Skeletal muscle tissue (tissue), 4 donors: ENCODE results near the gene HNRNPAB. TPM values are rescaled to one million over a fixed set of nuclear protein-coding genes. Genes with fewer than 3 reads are reported as not detected.

Experiments used
- H3K27ac ChIP-seq: one replicate; pipeline ENCODE4 v1.7.0; 2013; ENCODE audit warnings: mild to moderate bottlenecking, low read depth, low read length, inconsistent platforms
- H3K27me3 ChIP-seq, 3 donors: one replicate each; pipeline ENCODE4 v1.7.0; 2013; ENCODE audit warnings: low read length in 3 of 3; ENCODE audit not compliant: control insufficient read depth in 3 of 3, insufficient read depth in 3 of 3
- H3K36me3 ChIP-seq, 3 donors: one replicate each; pipeline ENCODE4 v1.7.0; 2013; ENCODE audit warnings: low read length in 3 of 3; ENCODE audit not compliant: control insufficient read depth in 3 of 3, insufficient read depth in 3 of 3
- H3K4me1 ChIP-seq, 3 donors: one replicate each; pipeline ENCODE4 v1.7.0; 2013; ENCODE audit warnings: low read length in 3 of 3, mild to moderate bottlenecking in 3 of 3; ENCODE audit not compliant: control insufficient read depth in 3 of 3, insufficient read depth in 3 of 3
- H3K4me3 ChIP-seq, 3 donors: one replicate each; pipeline ENCODE4 v1.7.0; 2013; ENCODE audit warnings: low read length in 3 of 3
- H3K9ac ChIP-seq, 3 donors: one replicate each; pipeline ENCODE4 v1.7.0; 2013; ENCODE audit warnings: low read length in 3 of 3, mild to moderate bottlenecking in 3 of 3, moderate library complexity in 2 of 3, low read depth in 1 of 3
- H3K9me3 ChIP-seq, 3 donors: one replicate each; pipeline ENCODE4 v1.7.0; 2013; ENCODE audit warnings: low read length in 3 of 3; ENCODE audit not compliant: control insufficient read depth in 3 of 3
- total RNA-seq: library from RNA; depleted of rRNA; stranded (reverse); fragments of >200 nt; gene quantifications from one replicate; pipeline ENCODE4 v1.2.3, GENCODE V29; 2014
- donor health status: Osteomylitis.

The HNRNPAB gene
- total RNA-seq, 1 donor from 2014 or later, result 44.4 TPM

DNA sequence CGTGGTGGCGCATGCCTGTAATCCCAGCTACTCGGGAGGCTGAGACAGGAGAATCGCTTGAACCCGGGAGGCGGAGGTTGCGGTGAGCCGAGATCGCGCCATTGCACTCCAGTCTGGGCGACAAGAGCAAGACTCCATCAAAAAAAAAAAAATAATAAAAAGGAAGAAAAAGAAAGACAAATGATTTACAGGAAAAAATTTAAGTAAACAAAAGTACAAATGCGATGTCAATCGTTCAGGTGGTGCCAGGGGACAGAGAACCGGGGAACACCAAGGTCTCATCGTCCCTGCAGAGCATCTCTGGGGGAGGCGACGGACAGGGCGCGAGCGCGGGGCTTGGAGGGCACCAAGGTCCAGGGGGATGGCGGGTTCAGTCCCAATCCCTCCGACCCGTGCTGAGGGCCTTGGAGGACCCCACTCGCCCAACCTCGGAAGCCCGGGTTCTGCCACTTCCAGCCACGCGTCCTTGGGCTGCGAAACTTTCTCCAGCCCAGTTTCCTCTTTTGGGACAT lies 607 bp upstream of the HNRNPAB start:
- peaks cover 15 to 22% (median 17%) of the 10 kb centered on the region in 3 donors for H3K36me3 ChIP-seq
- no peaks in the 10 kb centered on the region for H3K9me3 ChIP-seq
- peaks cover 30 to 34% (median 32%) of the 10 kb centered on the region in 3 donors for H3K4me1 ChIP-seq
- no peak overlapping the region for H3K27ac ChIP-seq
- no peaks in the 10 kb centered on the region for H3K27me3 ChIP-seq
- peak overlapping the region; percentile 27 to 92 (median 81) for H3K9ac ChIP-seq
- peak overlapping the region; percentile 83 to 92 (median 91) for H3K4me3 ChIP-seq

DNA sequence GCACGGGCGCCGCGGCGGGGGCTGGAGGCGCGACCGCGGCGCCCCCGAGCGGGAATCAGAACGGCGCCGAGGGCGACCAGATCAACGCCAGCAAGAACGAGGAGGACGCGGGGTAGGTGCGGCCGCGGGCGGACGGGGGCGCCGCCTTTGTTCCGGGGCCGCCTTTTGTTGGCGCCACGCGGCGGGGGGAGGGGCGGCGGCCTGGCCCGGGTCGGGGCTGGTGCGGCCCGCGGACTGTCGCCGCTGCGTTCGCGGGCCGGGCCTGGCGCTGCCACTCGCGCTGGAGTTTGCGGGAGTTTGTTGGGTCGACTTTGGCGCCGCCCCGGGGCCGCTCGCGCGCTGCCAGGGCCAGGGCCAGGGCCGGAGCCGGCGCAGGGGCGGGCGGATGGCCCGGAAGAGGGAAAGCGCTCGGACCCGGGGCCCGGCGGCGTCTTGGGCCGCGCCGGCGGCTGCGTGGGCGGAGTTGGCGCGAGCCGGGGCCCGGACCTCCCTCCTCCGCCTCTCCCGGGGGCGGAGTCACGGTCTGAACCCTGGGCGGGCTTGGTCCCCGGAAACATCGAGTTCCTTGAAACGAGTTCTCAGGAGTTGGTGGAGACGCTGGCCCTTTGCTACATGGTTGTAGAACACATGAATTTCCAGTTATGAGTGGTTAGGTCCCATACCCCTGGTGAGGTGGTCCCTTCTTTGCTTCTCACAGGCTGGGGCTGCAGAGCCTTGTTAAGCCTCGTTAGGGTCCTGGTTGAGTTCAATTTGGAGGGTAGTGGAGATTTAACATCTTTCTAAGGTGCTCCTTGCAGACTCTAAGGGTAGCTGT lies 809 bp downstream of the HNRNPAB start:
- H3K36me3 ChIP-seq, result peaks cover 30 to 36% (median 31%) of the 10 kb centered on the region in 3 donors
- H3K27ac ChIP-seq, result peak overlapping the region; percentile 86
- H3K27me3 ChIP-seq, result no peaks in the 10 kb centered on the region
- H3K4me3 ChIP-seq, result peak overlapping the region; percentile 91 to 92 (median 92)
- no peaks in the 10 kb centered on the region for H3K9me3 ChIP-seq
- H3K4me1 ChIP-seq, result peaks cover 30 to 34% (median 32%) of the 10 kb centered on the region in 3 donors
- H3K9ac ChIP-seq, result peak overlapping the region; percentile 85 to 92 (median 88)

GRCh38 chr5:178205749-178206047 lies 1.4 kb downstream of the HNRNPAB start:
- Histone ChIP-seq H3K27ac (peak overlapping the region; percentile 86), H3K4me3 (peak overlapping the region; percentile 91 to 92 (median 92)), H3K27me3 (no peaks in the 10 kb centered on the region), H3K9ac (peak overlapping the region; percentile 85 to 92 (median 88)), H3K9me3 (no peaks in the 10 kb centered on the region), H3K36me3 (peaks cover 35 to 42% (median 36%) of the 10 kb centered on the region in 3 donors), H3K4me1 (peaks cover 30 to 34% (median 32%) of the 10 kb centered on the region in 3 donors)

GRCh38 chr5:178206166-178207101 lies 2.1 kb downstream of the HNRNPAB start:
- Histone ChIP-seq H3K4me1 (peaks cover 32 to 34% (median 32%) of the 10 kb centered on the region in 3 donors), H3K9ac (peak overlapping the region; percentile 10 to 85 (median 45)), H3K27ac (peak overlapping the region; percentile 86), H3K9me3 (no peaks in the 10 kb centered on the region), H3K36me3 (peaks cover 42 to 49% (median 42%) of the 10 kb centered on the region in 3 donors), H3K4me3 (peak overlapping the region; percentile 91 to 92 (median 92)), H3K27me3 (no peaks in the 10 kb centered on the region)

- Histone ChIP-seq H3K27me3 (no peaks in the 10 kb centered on the region), H3K4me3 (no peak overlapping the region), H3K9ac (peak overlapping the region in 1 of 3 donors; percentile 33), H3K27ac (peak overlapping the region; percentile 86), H3K36me3 (peaks cover 51 to 58% (median 51%) of the 10 kb centered on the region in 3 donors), H3K4me1 (peaks cover 33 to 40% (median 34%) of the 10 kb centered on the region in 3 donors), H3K9me3 (no peaks in the 10 kb centered on the region)
Measured at GRCh38 chr5:178207183-178207916, 3.0 kb downstream of the HNRNPAB start.

DNA sequence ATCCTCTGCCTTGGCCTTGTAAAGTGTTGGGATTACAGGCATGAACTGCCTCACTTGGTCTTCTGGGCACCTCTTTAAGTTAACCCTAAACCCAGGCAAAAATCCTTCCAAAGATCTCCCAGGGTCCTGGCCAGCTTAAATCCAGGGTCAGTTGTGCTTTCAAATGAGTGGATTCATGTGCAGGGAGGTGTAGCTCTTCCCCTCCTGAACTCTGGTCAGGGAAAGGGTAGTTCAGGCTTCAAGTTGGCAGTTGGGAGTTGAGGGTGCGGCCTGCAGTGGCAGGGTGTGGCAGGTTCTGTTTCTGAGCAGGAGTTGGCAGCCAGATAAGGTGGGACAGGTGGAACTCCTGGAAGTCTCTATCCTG lies 3.6 kb downstream of the HNRNPAB start:
- no peaks in the 10 kb centered on the region for H3K27me3 ChIP-seq
- H3K27ac ChIP-seq, result peak overlapping the region; percentile 3
- H3K9me3 ChIP-seq, result no peaks in the 10 kb centered on the region
- peaks cover 38 to 45% (median 39%) of the 10 kb centered on the region in 3 donors for H3K4me1 ChIP-seq
- no peak overlapping the region for H3K4me3 ChIP-seq
- H3K9ac ChIP-seq, result peak overlapping the region in 1 of 3 donors; percentile 33
- H3K36me3 ChIP-seq, result peaks cover 56 to 64% (median 57%) of the 10 kb centered on the region in 3 donors

GRCh38 chr5:178208540-178209227 lies 4.4 kb downstream of the HNRNPAB start:
- Histone ChIP-seq H3K27me3 (no peaks in the 10 kb centered on the region), H3K9me3 (no peaks in the 10 kb centered on the region), H3K27ac (no peak overlapping the region), H3K4me1 (peaks cover 46 to 52% (median 46%) of the 10 kb centered on the region in 3 donors), H3K9ac (no peak overlapping the region), H3K4me3 (no peak overlapping the region), H3K36me3 (peaks cover 60 to 71% (median 62%) of the 10 kb centered on the region in 3 donors)

- peaks cover 42 to 48% (median 43%) of the 10 kb centered on the region in 3 donors for H3K4me1 ChIP-seq
- no peak overlapping the region for H3K9ac ChIP-seq
- no peaks in the 10 kb centered on the region for H3K9me3 ChIP-seq
- H3K27ac ChIP-seq, result no peak overlapping the region
- peaks cover 67 to 79% (median 71%) of the 10 kb centered on the region in 3 donors for H3K36me3 ChIP-seq
- H3K4me3 ChIP-seq, result no peak overlapping the region
- no peaks in the 10 kb centered on the region for H3K27me3 ChIP-seq
Measured at GRCh38 chr5:178209334-178210072, 5.2 kb downstream of the HNRNPAB start.
